ENCODE results near the gene AGAP9. TPM values are rescaled to one million over a fixed set of nuclear protein-coding genes. Genes with fewer than 3 reads are reported as not detected.
"Not testable (repeated sequence)": the region's sequence is repeated elsewhere in the genome, so short reads cannot be mapped to it uniquely, and the experiment has no call there.

The AGAP9 gene
- total RNA-seq (10 to 100 TPM; 17.5 to 29.8 TPM), polyA plus RNA-seq (ENCODE audit: insufficient read depth, low read depth, low replicate concordance) (26.0 TPM)
- long read RNA-seq, donor 1: 0 reads
- long read RNA-seq, donor 2: 0 reads

DNA sequence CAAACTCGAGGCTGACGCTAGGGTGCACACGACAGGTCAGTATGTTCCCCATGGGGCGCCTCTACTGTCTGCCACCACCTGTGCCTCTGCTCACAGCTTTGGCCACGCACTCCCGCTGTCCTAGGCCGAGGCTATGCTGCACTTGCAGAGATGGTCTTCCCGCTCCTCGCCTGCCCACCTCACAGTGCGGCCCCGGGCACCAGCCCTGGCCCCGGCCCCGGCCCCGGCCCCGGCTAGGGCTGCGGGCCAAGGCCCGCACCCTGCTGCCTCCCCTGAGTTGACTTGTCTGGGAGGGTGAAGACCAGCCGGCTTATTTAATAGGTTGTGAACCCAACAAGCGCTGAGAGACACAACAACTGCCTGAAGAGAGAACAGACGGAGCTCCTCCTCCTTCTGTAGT lies at the start of gene AGAP9:
TSS of gene AGAP9 (minus strand) at position 164 of the 400 bp plus-strand sequence. CDS start at position 52, 112 bp downstream.
- H3K36me3 ChIP-seq (ENCODE audit: low read depth, missing control alignments): not testable (repeated sequence)

DNA sequence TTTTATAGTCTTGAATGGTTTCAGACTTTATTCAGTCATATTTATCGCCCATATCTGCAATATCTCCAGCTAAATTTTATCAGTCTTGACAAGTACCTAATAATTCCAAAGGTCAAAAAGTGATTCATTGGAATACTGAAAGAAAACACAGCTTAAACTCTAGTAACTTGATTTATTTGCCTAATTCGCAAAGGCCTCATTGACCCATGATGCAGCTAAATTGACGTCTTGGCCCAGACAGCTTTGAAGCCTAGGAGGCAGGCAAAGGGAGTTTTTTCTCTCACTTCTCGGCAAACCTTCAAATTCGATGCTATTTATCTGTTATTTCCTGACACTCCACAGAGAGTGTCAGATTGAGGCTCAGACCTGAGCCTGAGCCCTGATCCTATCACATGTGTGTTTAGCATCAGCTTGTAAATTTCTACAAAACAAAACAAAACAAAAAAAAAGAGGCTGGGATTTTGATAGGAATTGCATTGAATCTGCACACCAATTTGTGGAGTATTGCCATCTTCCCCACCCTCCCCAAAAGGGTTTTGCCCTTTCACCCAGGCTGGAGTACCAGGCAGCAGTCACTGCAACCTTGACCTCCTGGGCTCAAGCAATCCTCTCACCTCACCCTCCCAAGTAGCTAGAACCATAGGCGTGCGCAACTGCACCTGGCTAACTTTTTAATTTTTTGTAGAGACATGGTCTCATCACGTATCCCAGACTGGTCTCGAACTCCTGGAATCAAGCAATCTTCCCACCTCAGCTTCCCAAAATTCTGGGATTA lies 47.9 kb upstream of the AGAP9 start:
- H3K36me3 ChIP-seq (ENCODE audit: low read depth, missing control alignments): not testable (repeated sequence)

More for the DNA sequence above, at the start of gene AGAP9:
- no CpG with 5 or more reads among the region's 20 CpGs for WGBS, 2 donors
- H3K27me3 ChIP-seq; H3K4me3 ChIP-seq; H3K4me1 ChIP-seq; intact Hi-C loops (cut with DNase I; ENCODE audit: low total_unique reads); H3K27ac ChIP-seq; H3K9me3 ChIP-seq; DNase-seq: not testable (repeated sequence)

DNA sequence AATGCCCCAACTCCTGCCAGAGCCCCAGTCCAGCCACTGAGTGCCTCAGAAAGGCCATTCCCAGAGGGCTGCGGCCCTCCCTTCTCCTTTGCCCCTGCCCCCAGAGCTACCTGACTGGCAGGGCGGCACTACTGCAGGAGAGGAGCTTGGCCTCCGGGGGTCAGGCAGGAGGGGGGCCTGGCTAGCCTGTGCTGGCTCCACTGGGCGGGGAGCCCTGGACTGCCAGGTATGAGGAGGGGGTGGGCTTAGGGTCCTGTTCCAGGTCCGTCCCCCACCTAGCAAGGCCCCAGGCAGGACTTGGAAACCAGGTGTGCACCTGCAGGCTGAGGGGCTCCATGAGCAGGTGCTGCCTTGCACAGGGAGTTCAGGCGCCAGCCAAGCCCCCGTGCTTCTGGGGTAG lies 43.3 kb upstream of the AGAP9 start:
- WGBS, 2 donors: no CpG with 5 or more reads among the region's 7 CpGs
- H3K4me1 ChIP-seq; H3K36me3 ChIP-seq (ENCODE audit: low read depth, missing control alignments); H3K4me3 ChIP-seq; H3K9me3 ChIP-seq; DNase-seq; H3K27me3 ChIP-seq; intact Hi-C loops (cut with DNase I; ENCODE audit: low total_unique reads); H3K27ac ChIP-seq: not testable (repeated sequence)

More for the DNA sequence above, 47.9 kb upstream of the AGAP9 start:
- H3K4me3 ChIP-seq; intact Hi-C loops (cut with DNase I; ENCODE audit: low total_unique reads); H3K9me3 ChIP-seq; H3K4me1 ChIP-seq; H3K27ac ChIP-seq; DNase-seq; H3K27me3 ChIP-seq: not testable (repeated sequence)
- 51% methylated on average over 2 of the region's 9 CpGs; no CpG with 5 or more reads in 1 of the 2 donors for WGBS, 2 donors

DNA sequence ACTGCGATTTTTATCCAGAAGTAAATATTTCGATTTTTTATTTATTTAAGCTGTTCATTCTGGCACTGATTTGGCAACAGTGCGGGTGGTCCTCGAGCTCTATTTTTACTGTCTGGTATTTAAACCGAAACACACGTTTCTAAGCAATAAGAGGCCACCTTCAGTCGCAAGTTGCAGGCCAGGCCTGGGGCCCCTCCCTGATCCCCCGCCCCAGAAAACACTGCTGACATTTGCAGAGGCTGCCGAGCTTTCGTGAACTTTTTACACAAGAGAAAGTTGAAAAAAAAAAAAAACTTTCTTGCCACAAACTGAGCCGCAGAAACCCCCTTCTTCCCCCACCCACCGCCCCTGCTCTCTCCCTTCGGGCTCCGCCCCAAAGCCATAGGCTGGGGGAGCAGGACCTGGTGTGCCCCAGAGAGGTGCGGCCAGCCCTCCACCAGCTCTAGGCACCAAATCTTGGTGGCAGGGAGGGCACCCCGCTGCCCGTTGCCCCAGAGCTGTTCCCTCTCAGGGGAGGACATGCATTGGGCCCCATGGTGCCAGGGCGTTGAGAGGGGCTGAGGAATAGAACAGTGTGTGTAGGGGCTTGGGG lies 42.8 kb upstream of the AGAP9 start:
- intact Hi-C loops (cut with DNase I; ENCODE audit: low total_unique reads); DNase-seq; H3K27me3 ChIP-seq; H3K36me3 ChIP-seq (ENCODE audit: low read depth, missing control alignments); H3K4me3 ChIP-seq; H3K9me3 ChIP-seq; H3K4me1 ChIP-seq; H3K27ac ChIP-seq: not testable (repeated sequence)
- 47 to 57% methylated on average over 14 to 16 of the region's 18 CpGs for WGBS, 2 donors

DNA sequence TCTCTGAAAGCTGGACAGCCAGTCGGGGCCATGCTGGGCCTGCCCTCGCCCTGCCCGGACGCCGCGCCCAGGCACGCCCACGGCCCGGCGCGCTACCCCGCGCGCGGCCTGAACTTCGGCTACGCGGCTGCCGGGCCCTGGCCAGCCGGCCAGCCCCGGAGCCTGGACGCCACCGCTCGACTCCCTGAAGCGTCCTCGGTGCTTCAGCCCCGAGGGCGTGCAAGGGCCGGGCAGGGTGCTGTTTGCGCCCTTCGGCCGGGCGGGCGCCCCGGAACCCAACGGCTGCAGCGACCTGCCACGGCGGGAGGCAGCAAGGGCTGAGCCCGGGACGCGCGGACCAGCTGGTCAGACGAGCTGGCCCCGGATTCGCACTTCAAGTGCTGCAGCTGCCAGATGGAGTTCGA lies 42.1 kb upstream of the AGAP9 start:
- WGBS, 2 donors: 89% methylated on average over 17 of the region's 47 CpGs; no CpG with 5 or more reads in 1 of the 2 donors
- intact Hi-C loops (cut with DNase I; ENCODE audit: low total_unique reads); H3K27me3 ChIP-seq; DNase-seq; H3K4me1 ChIP-seq; H3K27ac ChIP-seq; H3K36me3 ChIP-seq (ENCODE audit: low read depth, missing control alignments); H3K9me3 ChIP-seq: not testable (repeated sequence)
- H3K4me3 ChIP-seq: peak overlapping the region in 1 of 2 donors; percentile 43

DNA sequence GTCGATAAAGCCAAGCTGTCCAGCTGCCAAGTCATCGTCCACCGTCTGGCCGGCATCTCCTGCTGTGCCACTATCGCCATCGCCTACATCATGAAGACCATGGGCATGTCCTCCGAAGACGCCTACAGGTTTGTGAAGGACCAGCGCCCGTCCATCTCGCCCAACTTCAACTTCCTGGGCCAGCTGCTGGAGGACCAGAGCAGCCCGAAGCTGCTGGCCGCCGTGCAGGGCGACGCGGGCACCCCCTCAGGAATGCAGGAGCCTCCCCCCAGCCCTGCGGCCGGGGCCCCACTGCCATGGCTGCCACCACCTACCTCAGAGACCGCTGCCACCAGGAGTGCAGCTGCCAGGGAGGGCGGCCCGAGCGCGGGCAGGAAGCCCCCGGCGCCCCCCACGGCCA lies 41.5 kb upstream of the AGAP9 start:
- H3K27ac ChIP-seq; H3K4me1 ChIP-seq; DNase-seq; H3K36me3 ChIP-seq (ENCODE audit: low read depth, missing control alignments); intact Hi-C loops (cut with DNase I; ENCODE audit: low total_unique reads); H3K9me3 ChIP-seq; H3K27me3 ChIP-seq; H3K4me3 ChIP-seq: not testable (repeated sequence)
- no CpG with 5 or more reads among the region's 27 CpGs for WGBS, 2 donors

DNA sequence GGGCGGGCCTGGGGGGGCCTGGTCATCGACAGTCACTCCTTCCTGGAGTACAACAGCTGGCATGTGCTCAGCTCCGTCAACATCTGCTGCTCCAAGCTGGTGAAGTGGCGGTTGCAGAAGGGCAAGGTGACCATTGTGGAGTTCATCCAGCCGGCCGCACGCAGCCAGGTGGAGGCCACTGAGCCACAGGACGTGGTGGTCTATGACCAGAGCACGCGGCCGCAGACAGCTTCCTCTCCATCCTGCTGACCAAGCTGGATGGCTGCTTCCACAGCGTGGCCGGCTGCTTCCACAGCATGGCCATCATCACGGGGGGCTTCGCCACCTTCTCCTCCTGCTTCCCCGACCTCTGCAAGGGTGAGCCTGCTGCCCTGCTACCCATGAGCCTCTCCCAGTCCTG lies 40.9 kb upstream of the AGAP9 start:
- DNase-seq; H3K27me3 ChIP-seq; H3K4me3 ChIP-seq; H3K9me3 ChIP-seq; H3K36me3 ChIP-seq (ENCODE audit: low read depth, missing control alignments); intact Hi-C loops (cut with DNase I; ENCODE audit: low total_unique reads); H3K27ac ChIP-seq; H3K4me1 ChIP-seq: not testable (repeated sequence)
- WGBS, 2 donors: no CpG with 5 or more reads among the region's 16 CpGs

DNA sequence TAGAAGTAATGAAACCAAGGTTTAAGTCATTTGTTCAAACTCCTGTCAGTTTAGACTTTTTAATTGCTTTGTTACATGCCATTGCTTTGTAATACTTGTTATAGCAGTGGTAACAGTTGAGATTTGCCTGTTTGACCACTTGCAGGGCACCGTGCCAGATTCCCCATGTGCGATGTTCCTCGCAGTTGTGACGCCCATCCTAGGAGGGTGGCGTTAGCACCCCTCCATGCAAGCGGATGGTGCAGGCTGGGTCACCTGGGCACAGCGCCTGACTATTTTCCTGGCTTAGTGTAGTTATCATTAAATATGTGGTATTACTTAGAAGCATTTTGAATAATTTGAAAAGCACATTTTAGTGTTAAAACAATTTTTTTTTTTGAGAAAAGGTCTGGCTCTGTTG lies 37.0 kb upstream of the AGAP9 start:
- H3K4me1 ChIP-seq; H3K9me3 ChIP-seq; H3K27me3 ChIP-seq; H3K4me3 ChIP-seq; DNase-seq; H3K36me3 ChIP-seq (ENCODE audit: low read depth, missing control alignments); intact Hi-C loops (cut with DNase I; ENCODE audit: low total_unique reads); H3K27ac ChIP-seq: not testable (repeated sequence)
- WGBS, 2 donors: 61 to 71% methylated on average over 3 to 7 of the region's 7 CpGs

DNA sequence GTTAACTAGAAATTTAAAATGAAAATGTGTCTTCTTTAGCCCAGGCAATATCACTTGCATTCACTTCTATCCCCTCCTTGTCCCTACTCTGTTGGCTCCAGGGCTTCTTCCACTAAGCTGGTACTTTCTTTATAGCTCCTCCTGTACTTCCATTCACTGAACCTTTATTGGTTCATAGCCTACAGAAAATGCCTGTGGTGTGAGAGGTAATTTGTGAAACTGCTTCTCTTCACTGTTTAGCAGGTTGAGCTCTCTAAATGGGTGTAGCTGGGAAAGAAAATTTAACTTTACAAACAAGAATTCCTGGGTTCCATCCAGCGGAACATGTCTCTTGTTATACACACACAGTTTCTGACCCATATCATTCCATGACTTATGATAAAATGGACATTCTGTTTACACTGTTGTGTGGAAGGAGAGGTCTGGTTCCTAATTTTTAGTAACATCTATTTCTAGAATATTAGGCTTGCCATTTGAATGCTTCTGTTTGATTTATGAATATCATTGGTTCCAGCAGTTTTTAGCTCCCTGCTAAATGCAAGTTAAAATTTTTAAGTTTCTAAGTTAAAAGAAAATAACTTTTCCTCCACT lies 36.4 kb upstream of the AGAP9 start:
- H3K4me3 ChIP-seq; intact Hi-C loops (cut with DNase I; ENCODE audit: low total_unique reads); H3K27me3 ChIP-seq; H3K4me1 ChIP-seq; H3K9me3 ChIP-seq; H3K27ac ChIP-seq; DNase-seq; H3K36me3 ChIP-seq (ENCODE audit: low read depth, missing control alignments): not testable (repeated sequence)
- WGBS, 2 donors: 85 to 100% methylated on average over 1 of the region's 1 CpG

DNA sequence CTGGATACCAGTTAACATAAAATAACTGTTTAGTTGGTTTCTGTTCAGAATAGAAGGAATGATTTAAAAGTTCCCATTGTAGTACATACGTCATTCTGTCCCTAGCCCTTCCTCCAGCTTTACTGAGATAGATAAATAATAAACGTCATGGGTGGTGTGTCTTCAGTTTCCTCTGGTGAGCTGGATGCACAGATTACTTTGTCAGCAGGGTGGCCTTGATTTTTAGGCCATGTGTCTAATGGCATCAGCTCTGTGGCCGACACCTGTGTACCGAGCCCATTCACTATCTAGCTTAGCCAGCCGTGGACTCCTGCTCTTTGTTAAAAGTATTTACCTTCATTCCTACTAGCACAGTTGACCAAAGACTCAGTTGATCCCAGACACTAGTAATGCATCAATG lies 34.7 kb upstream of the AGAP9 start:
- H3K4me3 ChIP-seq; H3K36me3 ChIP-seq (ENCODE audit: low read depth, missing control alignments); H3K4me1 ChIP-seq; H3K27me3 ChIP-seq; intact Hi-C loops (cut with DNase I; ENCODE audit: low total_unique reads); H3K9me3 ChIP-seq; H3K27ac ChIP-seq; DNase-seq: not testable (repeated sequence)
- WGBS, 2 donors: 70 to 76% methylated on average over 5 of the region's 5 CpGs

DNA sequence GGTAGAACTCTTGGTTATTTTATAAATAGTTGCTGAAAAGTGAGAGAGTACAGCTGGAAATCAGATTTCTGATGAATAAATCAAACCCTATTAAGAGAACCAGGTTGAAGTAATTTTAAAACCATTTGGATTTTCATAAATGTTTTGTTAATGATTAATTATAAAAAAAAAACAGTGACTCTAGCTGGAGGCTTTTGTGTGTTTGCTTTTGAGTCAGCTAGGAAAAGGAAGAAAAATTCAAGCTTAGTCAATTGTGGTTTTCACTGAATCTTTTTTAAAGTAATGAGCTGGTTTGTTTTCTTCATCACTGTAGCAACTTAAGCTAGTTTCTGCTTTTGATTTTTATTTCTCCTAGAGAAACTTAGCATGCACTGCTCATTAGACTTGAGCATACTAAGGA lies 34.2 kb upstream of the AGAP9 start:
- DNase-seq; H3K36me3 ChIP-seq (ENCODE audit: low read depth, missing control alignments); H3K27me3 ChIP-seq; H3K4me3 ChIP-seq; H3K9me3 ChIP-seq; H3K4me1 ChIP-seq; H3K27ac ChIP-seq; intact Hi-C loops (cut with DNase I; ENCODE audit: low total_unique reads): not testable (repeated sequence)

DNA sequence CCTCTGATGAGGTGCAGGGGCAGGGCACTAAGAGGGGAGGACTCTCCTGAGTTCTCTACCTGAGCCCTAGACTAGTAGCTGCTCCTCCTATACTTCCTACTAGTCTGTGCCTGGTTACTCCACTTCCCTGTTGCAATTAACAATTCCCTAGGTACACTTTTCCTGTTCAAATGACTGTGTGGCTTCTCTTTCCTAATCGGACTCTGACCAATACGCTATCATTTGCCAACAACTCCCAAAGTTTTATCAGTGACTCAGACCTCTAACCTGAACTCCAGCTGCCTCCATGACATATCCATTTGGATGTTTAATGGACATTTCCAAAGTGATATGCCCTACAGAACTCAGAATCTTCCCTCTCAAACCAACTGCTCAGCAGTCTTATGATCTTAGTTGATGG lies 31.9 kb upstream of the AGAP9 start:
- H3K4me1 ChIP-seq; H3K27me3 ChIP-seq; H3K27ac ChIP-seq; H3K9me3 ChIP-seq; H3K36me3 ChIP-seq (ENCODE audit: low read depth, missing control alignments); DNase-seq; intact Hi-C loops (cut with DNase I; ENCODE audit: low total_unique reads); H3K4me3 ChIP-seq: not testable (repeated sequence)
- WGBS, 2 donors: 92 to 100% methylated on average over 2 of the region's 2 CpGs

Data from testis (tissue), 5 donors.